Activated gamma-delta T cell treated with anti-CD3 and anti-CD28 coated beads, Interleukin-2, amount 50 U/mL, for 16 hours (primary cell): Measurements from ENCODE around the gene OR5AL1.
"Not testable (repeated sequence)": the region's sequence is repeated elsewhere in the genome, so short reads cannot be mapped to it uniquely, and the experiment has no call there.

Source experiments
- DNase-seq: peaks from one replicate; pipeline ENCODE4 v3.0.0-alpha.2; 2020; ENCODE audit warnings: low read depth

Gene OR5AL1

DNA sequence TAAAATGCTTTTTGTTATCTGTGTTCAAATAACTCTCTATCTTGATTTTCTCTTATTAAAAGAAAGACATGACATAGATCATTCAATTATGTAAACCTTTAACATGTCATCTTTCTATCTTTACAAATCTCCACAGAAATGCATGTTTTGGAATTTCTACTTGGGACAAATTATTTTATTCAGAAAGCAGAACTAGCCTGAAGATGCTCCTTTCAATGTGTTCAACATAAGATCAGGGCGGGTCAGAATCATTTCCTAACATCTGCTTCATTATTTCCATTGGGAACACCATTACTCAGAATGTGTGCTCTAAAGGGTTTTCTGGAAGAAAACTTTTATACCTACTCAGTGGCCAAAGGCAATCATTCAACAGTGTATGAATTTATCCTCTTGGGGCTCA is at the start of gene OR5AL1:
Gene OR5AL1 (plus strand): TSS at position 301 of the 400 bp plus-strand sequence.
- DNase-seq = no peak

GRCh38 chr11:56375324-56375723 is 37.2 kb upstream of the OR5AL1 start, which contains the start of gene OR8U1:
Gene OR8U1, plus strand, starts transcription at chr11:56375624. Its CDS starts 0 bp downstream, at chr11:56375624.
- DNase-seq = no peak

GRCh38 chr11:56380120-56380519 is 32.4 kb upstream of the OR5AL1 start:
- DNase-seq = no peak

- DNase-seq = no peak
Measured at GRCh38 chr11:56394381-56394780, 18.1 kb upstream of the OR5AL1 start.

DNA sequence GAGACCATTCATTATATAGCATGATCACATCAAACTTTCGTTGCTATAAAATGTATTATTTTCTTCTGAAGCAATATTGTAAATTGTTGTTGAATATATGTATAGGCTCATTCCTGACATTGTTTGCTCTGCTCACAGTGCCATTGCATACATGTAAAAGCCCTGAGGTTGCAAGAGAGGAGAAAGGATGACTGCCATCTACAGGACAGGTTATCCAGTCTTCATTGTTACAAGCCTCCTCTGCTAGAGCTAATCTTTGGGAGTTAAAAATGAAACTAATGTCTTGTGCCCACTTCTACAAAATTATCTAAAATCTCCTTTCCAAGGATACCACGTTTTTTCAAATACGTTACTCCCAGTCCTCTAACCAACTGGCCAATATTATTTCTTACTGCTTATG is 16.4 kb upstream of the OR5AL1 start:
- DNase-seq = no peak

GRCh38 chr11:56401858-56402461 is 10.5 kb upstream of the OR5AL1 start:
- DNase-seq = not testable (repeated sequence)

- no peak for DNase-seq
Measured at GRCh38 chr11:56404393-56404792, 8.1 kb upstream of the OR5AL1 start.

DNA sequence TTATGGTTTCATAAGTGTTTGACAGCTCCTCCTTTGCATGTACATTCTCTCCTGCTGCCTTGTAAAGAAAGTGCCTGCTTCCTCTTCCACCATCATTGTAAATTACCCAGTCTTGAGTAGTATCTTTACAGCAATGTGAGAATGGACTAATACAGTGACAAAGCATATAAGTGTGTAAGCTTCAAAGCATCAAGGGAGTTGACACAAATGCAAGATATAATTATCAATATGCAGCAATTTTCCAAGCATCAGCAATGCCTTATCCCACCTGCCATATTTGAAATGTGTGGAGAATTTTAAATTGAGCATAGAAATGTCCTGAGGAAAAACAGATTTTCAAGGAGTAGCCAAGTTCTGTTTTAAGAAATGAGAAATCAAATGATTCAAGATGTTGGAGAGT is 1.7 kb upstream of the OR5AL1 start:
- no peak for DNase-seq

DNA sequence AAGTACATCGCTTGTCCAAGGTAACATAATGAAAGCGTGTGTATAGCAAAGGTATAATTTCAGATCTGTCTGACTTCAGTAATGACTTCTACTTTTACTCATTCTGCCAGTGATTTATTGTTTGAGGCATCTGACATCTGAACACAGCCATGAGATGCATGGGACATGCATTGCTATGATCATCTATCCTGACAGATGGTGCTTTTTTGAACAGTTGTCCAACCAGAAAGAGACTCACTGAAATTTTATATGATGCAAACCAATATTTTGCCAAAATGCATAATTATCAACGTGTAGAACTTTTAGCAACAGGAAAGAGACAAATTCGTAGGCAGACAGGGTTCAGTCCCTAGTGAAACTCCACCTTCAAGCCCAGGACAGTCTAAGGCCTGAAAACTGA is 41.0 kb downstream of the OR5AL1 start:
- DNase-seq = no peak

DNA sequence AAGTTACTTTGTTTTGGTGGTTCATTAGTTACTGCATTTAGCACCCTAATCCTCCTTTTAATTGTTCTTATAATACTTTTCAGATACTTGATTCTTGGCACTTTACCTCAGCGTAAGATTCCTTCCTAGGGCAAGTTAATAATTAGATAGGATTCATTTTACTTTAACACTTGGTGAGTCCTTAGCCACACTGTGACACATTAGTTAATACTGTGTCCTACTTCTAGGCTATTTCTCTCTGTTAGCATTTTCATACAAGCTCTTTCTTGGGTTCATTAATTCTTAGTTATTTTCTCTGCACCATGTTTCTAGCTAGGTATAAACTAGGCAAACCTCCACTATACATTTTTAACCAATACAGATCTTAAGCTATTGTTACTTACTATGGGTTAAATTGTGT is 44.6 kb downstream of the OR5AL1 start:
- DNase-seq = no peak
